Liver (tissue), 9 donors: ENCODE results near the gene POLR2C. TPM values are rescaled to one million over a fixed set of nuclear protein-coding genes. Genes with fewer than 3 reads are reported as not detected.

ENCODE experiments used
- DNase-seq: peaks from one replicate; pipeline ENCODE4 v3.0.0-alpha.2; 2017; ENCODE audit warnings: low spot score
- H3K27ac ChIP-seq, 2 donors: one replicate each; pipeline ENCODE4 v1.7.0; 2013; ENCODE audit warnings: inconsistent platforms in 2 of 2, low read length in 2 of 2, control low read depth in 1 of 2, low read depth in 1 of 2, mild to moderate bottlenecking in 1 of 2
- H3K27me3 ChIP-seq, 4 donors: one replicate each; pipeline versions ENCODE4 v1.6.1 to v1.7.0; 2013; ENCODE audit warnings: low read length in 3 of 4, inconsistent platforms in 1 of 4, mild to moderate bottlenecking in 1 of 4, moderate library complexity in 1 of 4; ENCODE audit not compliant: control insufficient read depth in 4 of 4, insufficient read depth in 4 of 4
- H3K36me3 ChIP-seq, 4 donors: one replicate each; pipeline versions ENCODE4 v1.6.1 to v1.7.0; 2013; ENCODE audit warnings: low read length in 3 of 4, mild to moderate bottlenecking in 3 of 4, low read depth in 1 of 4, moderate library complexity in 1 of 4; ENCODE audit not compliant: control insufficient read depth in 4 of 4, insufficient read depth in 3 of 4
- H3K4me1 ChIP-seq, 4 donors: one replicate each; pipeline versions ENCODE4 v1.6.1 to v1.7.0; 2013; ENCODE audit warnings: low read length in 3 of 4, mild to moderate bottlenecking in 3 of 4, moderate library complexity in 1 of 4; ENCODE audit not compliant: control insufficient read depth in 4 of 4, insufficient read depth in 4 of 4
- H3K4me3 ChIP-seq, 3 donors: one replicate each; pipeline versions ENCODE4 v1.6.1 to v1.7.0; 2013; ENCODE audit warnings: low read length in 3 of 3, control low read depth in 1 of 3, low read depth in 1 of 3, mild to moderate bottlenecking in 1 of 3
- H3K9ac ChIP-seq, 2 donors: one replicate each; pipeline ENCODE4 v1.7.0; 2013; ENCODE audit warnings: low read length in 2 of 2, mild to moderate bottlenecking in 2 of 2, moderate library complexity in 2 of 2, control low read depth in 1 of 2, low read depth in 1 of 2
- H3K9me3 ChIP-seq, 4 donors: one replicate each; pipeline versions ENCODE4 v1.6.1 to v1.7.0; 2013; ENCODE audit warnings: low read length in 3 of 4; ENCODE audit not compliant: control insufficient read depth in 4 of 4
- EGR1 ChIP-seq, 2 donors: IDR thresholded peaks; 2 replicates each; pipeline ENCODE4 v1.6.1; 2016 to 2018; ENCODE audit warnings: antibody characterized with exemption in 2 of 2, low read depth in 2 of 2
- GABPA ChIP-seq, 2 donors: IDR thresholded peaks in 1 of 2; conservative IDR thresholded peaks in 1 of 2; 2 replicates each; pipeline ENCODE4 v1.6.1; 2016; ENCODE audit warnings: antibody characterized with exemption in 2 of 2, mild to moderate bottlenecking in 1 of 2, moderate library complexity in 1 of 2
- HNF4A ChIP-seq, 2 donors: conservative IDR thresholded peaks; 2 replicates each; pipeline ENCODE4 v1.6.1; 2016; ENCODE audit warnings: antibody characterized with exemption in 2 of 2, mild to moderate bottlenecking in 2 of 2
- HNF4G ChIP-seq: IDR thresholded peaks from 2 replicates; pipeline ENCODE4 v1.6.1; 2016; ENCODE audit warnings: antibody characterized with exemption
- JUND ChIP-seq, 2 donors: IDR thresholded peaks; 2 replicates each; pipeline ENCODE4 v1.6.1; 2016; ENCODE audit warnings: antibody characterized with exemption in 2 of 2
- RAD21 ChIP-seq, 2 donors: IDR thresholded peaks; 2 replicates each; pipeline ENCODE4 v1.6.1; 2016; ENCODE audit warnings: antibody characterized with exemption in 2 of 2, mild to moderate bottlenecking in 2 of 2
- YY1 ChIP-seq: IDR thresholded peaks from 2 replicates; pipeline ENCODE4 v1.6.1; 2016; ENCODE audit warnings: antibody characterized with exemption, mild to moderate bottlenecking
- WGBS: extraction: QIAGEN DNeasy Blood & Tissue Kit; methylation state at CpG from one replicate; pipeline ENCODE4 v1.1.7; 2013; 5-methylcytosine and 5-hydroxymethylcytosine counted together
- polyA plus RNA-seq, 2 donors: library from polyadenylated mRNA; stranded (reverse) in 1 of 2; unstranded in 1 of 2; fragments of 200-250 nt in 1 of 2; fragments of >200 nt in 1 of 2; fragmentation: Nextera tagmentation in 1 of 2; extraction: Ambion mirVana in 1 of 2; gene quantifications; one replicate each; pipeline versions ENCODE4 v1.2.1 to v1.2.3, GENCODE V29; 2013 to 2015
- total RNA-seq, 2 donors: library from RNA; depleted of rRNA; stranded (reverse); fragments of >200 nt; gene quantifications; one replicate each; pipeline ENCODE4 v1.2.3, GENCODE V29; 2014
- TF ChIP-seq, protein P1 (sequence below): IDR thresholded peaks from 2 replicates; pipeline ENCODE4 v1.6.1; 2016; ENCODE audit warnings: antibody characterized with exemption
- TF ChIP-seq, protein P2 (sequence below): IDR thresholded peaks from 2 replicates; pipeline ENCODE4 v1.6.1; 2016; ENCODE audit warnings: antibody characterized with exemption, mild to moderate bottlenecking
- TF ChIP-seq, protein P3 (sequence below): IDR thresholded peaks from 2 replicates; pipeline ENCODE4 v1.6.1; 2016; ENCODE audit warnings: antibody characterized with exemption
- donor health status: healthy.
- donor health status: healthy.
- donor health status: healthy.
- donor health status: healthy.
- donor health status: healthy.

POLR2C gene
- total and polyA plus RNA-seq, 4 donors, result 25.4 to 68.0 (median 51.3) TPM

DNA sequence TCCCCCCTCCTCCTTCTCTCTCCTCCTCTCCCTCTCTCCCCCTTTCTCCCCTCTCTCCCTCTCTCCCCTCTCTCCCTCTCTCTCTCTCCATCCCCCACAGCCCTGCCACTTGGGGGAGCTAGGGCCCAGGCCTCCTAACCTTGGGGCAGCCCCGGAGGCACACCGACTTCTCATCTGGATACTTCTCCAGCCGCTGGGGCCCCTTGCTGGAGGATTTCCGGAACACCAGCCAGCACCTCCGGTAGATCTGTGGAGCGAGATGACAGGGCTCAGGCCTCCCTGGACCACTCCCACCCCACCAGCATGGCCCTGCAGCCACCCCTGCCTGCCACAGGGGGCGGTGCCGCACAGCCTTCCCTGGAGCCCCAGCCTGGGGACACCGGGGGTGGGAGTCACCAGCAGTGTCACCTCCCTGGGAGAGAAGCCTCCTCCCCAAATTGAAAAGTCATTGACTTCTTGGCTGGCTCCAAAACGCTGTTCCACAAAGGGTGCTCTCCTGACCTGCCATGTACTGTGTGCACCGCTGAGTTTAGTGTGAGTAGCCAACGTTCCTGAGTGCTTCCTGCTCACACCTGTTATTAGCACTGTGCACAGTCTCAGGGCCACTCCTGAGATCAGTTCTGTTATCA is 13.3 kb downstream of the POLR2C start:
- Histone ChIP-seq H3K9ac (no peak overlapping the region), H3K9me3 (no peaks in the 10 kb centered on the region), H3K27ac (no peak overlapping the region), H3K36me3 (peaks cover 0 to 16% (median 8%) of the 10 kb centered on the region in 4 donors), H3K4me1 (peaks cover 27 to 72% (median 55%) of the 10 kb centered on the region in 4 donors), H3K27me3 (no peaks in the 10 kb centered on the region), H3K4me3 (no peak overlapping the region)
- TF ChIP-seq RAD21 (IDR thresholded peaks at IDR 0.05), result peak in 1 of 2 donors; percentile 40
- TF ChIP-seq HNF4A (conservative IDR thresholded peaks at IDR 0.05), result no peak
- DNase-seq, result peak; percentile 59
- 54% methylated on average over 12 of the region's 12 CpGs for WGBS

DNA sequence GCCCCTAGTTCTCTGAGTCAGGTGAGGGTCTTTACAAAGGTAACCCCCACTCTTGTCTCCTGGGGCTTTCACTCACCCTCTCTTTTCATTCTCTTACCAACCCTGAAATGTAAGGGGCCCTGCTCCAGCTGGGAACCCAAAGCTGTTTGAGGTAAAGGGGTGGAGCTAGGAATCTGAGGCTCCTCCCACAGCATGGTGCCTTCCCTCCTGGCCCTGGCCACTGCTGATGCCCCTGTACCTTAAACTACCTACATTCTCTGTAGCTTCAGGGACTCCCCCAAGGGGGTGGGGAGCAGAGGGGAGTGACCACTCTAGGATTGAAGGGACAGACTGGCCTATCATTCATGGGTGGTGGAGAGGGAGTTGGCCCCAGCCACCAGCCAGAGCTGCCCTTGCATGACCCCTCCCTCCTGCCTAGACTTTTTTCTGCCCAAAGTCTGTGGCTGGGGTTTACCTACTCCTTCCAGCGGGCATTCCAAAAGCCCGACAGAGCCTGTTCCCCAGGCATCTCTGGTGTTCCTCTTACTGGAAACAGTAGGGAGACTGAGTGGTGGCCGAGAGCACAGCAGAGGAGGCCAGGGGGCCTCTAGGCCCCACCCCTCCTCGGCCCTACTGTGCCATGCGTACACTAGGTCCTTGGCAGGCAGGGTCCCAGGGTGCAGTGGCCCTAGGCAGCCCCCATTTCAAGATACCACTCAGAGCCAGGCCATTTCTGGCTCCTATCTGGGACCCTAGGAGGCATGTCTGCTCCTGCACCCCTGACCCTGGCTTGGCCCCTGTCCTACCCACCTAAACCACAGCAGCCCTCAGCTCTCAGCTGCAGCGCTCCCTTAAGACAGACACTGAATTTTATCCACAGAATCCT is 14.3 kb downstream of the POLR2C start:
- DNase-seq, result no peak
- peaks cover 0 to 16% (median 8%) of the 10 kb centered on the region in 4 donors for H3K36me3 ChIP-seq
- no peaks in the 10 kb centered on the region for H3K27me3 ChIP-seq
- TF ChIP-seq JUND (IDR thresholded peaks at IDR 0.05), result no peak
- no peak for TF ChIP-seq EGR1 (IDR thresholded peaks at IDR 0.05; ENCODE audit: low read depth in 2 of 2)
- TF ChIP-seq YY1, result no peak
- TF ChIP-seq, protein P1, sequence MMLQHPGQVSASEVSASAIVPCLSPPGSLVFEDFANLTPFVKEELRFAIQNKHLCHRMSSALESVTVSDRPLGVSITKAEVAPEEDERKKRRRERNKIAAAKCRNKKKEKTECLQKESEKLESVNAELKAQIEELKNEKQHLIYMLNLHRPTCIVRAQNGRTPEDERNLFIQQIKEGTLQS, result no peak
- TF ChIP-seq GABPA (IDR thresholded peaks at IDR 0.05 in 1 of 2, conservative IDR thresholded peaks at IDR 0.05 in 1 of 2), result no peak
- TF ChIP-seq, protein P2, sequence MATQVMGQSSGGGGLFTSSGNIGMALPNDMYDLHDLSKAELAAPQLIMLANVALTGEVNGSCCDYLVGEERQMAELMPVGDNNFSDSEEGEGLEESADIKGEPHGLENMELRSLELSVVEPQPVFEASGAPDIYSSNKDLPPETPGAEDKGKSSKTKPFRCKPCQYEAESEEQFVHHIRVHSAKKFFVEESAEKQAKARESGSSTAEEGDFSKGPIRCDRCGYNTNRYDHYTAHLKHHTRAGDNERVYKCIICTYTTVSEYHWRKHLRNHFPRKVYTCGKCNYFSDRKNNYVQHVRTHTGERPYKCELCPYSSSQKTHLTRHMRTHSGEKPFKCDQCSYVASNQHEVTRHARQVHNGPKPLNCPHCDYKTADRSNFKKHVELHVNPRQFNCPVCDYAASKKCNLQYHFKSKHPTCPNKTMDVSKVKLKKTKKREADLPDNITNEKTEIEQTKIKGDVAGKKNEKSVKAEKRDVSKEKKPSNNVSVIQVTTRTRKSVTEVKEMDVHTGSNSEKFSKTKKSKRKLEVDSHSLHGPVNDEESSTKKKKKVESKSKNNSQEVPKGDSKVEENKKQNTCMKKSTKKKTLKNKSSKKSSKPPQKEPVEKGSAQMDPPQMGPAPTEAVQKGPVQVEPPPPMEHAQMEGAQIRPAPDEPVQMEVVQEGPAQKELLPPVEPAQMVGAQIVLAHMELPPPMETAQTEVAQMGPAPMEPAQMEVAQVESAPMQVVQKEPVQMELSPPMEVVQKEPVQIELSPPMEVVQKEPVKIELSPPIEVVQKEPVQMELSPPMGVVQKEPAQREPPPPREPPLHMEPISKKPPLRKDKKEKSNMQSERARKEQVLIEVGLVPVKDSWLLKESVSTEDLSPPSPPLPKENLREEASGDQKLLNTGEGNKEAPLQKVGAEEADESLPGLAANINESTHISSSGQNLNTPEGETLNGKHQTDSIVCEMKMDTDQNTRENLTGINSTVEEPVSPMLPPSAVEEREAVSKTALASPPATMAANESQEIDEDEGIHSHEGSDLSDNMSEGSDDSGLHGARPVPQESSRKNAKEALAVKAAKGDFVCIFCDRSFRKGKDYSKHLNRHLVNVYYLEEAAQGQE, result no peak
- TF ChIP-seq HNF4G, result no peak
- TF ChIP-seq, protein P3, sequence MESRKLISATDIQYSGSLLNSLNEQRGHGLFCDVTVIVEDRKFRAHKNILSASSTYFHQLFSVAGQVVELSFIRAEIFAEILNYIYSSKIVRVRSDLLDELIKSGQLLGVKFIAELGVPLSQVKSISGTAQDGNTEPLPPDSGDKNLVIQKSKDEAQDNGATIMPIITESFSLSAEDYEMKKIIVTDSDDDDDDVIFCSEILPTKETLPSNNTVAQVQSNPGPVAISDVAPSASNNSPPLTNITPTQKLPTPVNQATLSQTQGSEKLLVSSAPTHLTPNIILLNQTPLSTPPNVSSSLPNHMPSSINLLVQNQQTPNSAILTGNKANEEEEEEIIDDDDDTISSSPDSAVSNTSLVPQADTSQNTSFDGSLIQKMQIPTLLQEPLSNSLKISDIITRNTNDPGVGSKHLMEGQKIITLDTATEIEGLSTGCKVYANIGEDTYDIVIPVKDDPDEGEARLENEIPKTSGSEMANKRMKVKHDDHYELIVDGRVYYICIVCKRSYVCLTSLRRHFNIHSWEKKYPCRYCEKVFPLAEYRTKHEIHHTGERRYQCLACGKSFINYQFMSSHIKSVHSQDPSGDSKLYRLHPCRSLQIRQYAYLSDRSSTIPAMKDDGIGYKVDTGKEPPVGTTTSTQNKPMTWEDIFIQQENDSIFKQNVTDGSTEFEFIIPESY, result no peak
- H3K4me1 ChIP-seq, result peaks cover 27 to 65% (median 49%) of the 10 kb centered on the region in 4 donors
- H3K4me3 ChIP-seq, result no peak overlapping the region
- H3K9ac ChIP-seq, result no peak overlapping the region
- no peak overlapping the region for H3K27ac ChIP-seq
- H3K9me3 ChIP-seq, result no peaks in the 10 kb centered on the region
- 92% methylated on average over 6 of the region's 6 CpGs for WGBS
